GM19328 (cell line): ENCODE results near the gene TRUB1.

Experiments
- ATAC-seq: cut with Tn5 transposase; IDR thresholded peaks from one replicate; pipeline ENCODE4 v1.9.1; 2021; ENCODE audit warnings: mild to moderate bottlenecking, moderate library complexity; ENCODE audit not compliant: unreplicated experiment

TRUB1 gene

GRCh38 chr10:114973997-114974396, 36.0 kb downstream of the TRUB1 start:
- ATAC-seq, result no peak

- ATAC-seq, result no peak
These were observed 36.6 kb downstream of the TRUB1 start for GRCh38 chr10:114974625-114975024.

GRCh38 chr10:114975091-114975490, 37.1 kb downstream of the TRUB1 start:
- ATAC-seq, result no peak

GRCh38 chr10:114982989-114983388, 45.0 kb downstream of the TRUB1 start:
- ATAC-seq, result no peak

- no peak for ATAC-seq
These were observed 50.0 kb downstream of the TRUB1 start for GRCh38 chr10:114987995-114988394.

GRCh38 chr10:114990586-114990985, 52.6 kb downstream of the TRUB1 start:
- no peak for ATAC-seq

- ATAC-seq, result no peak
These were observed 53.0 kb downstream of the TRUB1 start for GRCh38 chr10:114990991-114991390.

GRCh38 chr10:114992189-114992775, 54.3 kb downstream of the TRUB1 start:
- no peak for ATAC-seq

GRCh38 chr10:114995468-114996247, 57.7 kb downstream of the TRUB1 start:
- ATAC-seq, result no peak

- ATAC-seq, result no peak
These were observed 58.5 kb downstream of the TRUB1 start for GRCh38 chr10:114996542-114996941.

- no peak for ATAC-seq
These were observed 61.0 kb downstream of the TRUB1 start for GRCh38 chr10:114998993-114999392.

- ATAC-seq, result no peak
These were observed 63.7 kb downstream of the TRUB1 start for GRCh38 chr10:115001506-115002381.

GRCh38 chr10:115003396-115003795, 65.4 kb downstream of the TRUB1 start:
- no peak for ATAC-seq

- ATAC-seq, result no peak
These were observed 66.4 kb downstream of the TRUB1 start for GRCh38 chr10:115004236-115004862.

GRCh38 chr10:115005771-115006170, 67.8 kb downstream of the TRUB1 start:
- ATAC-seq, result no peak

GRCh38 chr10:115018185-115018931, 80.4 kb downstream of the TRUB1 start:
- ATAC-seq, result no peak

- ATAC-seq, result no peak
These were observed 82.5 kb downstream of the TRUB1 start for GRCh38 chr10:115020449-115020848.

- ATAC-seq, result no peak
These were observed 84.7 kb downstream of the TRUB1 start for GRCh38 chr10:115022733-115023132.

GRCh38 chr10:115023715-115024114, 85.7 kb downstream of the TRUB1 start:
- no peak for ATAC-seq

- ATAC-seq, result no peak
These were observed 86.4 kb downstream of the TRUB1 start for GRCh38 chr10:115024371-115024770.
